ENCODE results near the gene DGKB. TPM values are rescaled to one million over a fixed set of nuclear protein-coding genes. Genes with fewer than 3 reads are reported as not detected.

DGKB gene
- polyA plus RNA-seq, 4 donors: 2.8 to 5.4 (median 3.4) TPM

- no peak for DNase-seq (ENCODE audit: low read depth in 4 of 4, low spot score in 3 of 4)
Measured at GRCh38 chr7:14765731-14766130, 136.8 kb downstream of the DGKB start.

DNA sequence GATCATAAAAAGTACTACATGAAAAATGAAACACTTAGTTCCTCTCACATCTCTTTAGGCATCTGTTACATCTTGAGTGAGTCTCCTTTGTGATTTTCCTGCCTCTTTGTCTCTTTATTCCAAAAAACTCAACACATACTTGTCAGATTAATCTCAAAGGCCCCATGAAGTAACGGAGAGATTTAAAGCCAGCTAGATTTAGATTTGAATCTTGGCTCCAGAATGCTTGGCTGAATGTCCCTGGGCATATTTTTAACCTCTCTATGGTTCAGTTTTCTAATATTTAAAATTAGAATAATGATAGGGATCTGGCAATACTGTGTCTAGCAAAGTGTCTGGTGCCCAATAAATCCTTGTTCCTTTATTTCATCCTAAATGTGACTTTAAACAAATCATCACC is 140.0 kb downstream of the DGKB start:
- DNase-seq (ENCODE audit: low read depth in 4 of 4, low spot score in 3 of 4): no peak

GRCh38 chr7:14761510-14762296 is 140.8 kb downstream of the DGKB start:
- peak in 1 of 4 donors; percentile 7 for DNase-seq (ENCODE audit: low read depth in 4 of 4, low spot score in 3 of 4)

- DNase-seq (ENCODE audit: low read depth in 4 of 4, low spot score in 3 of 4): no peak
Measured at GRCh38 chr7:14760730-14761478, 141.6 kb downstream of the DGKB start.

GRCh38 chr7:14759785-14760184 is 142.8 kb downstream of the DGKB start:
- no peak for DNase-seq (ENCODE audit: low read depth in 4 of 4, low spot score in 3 of 4)

DNA sequence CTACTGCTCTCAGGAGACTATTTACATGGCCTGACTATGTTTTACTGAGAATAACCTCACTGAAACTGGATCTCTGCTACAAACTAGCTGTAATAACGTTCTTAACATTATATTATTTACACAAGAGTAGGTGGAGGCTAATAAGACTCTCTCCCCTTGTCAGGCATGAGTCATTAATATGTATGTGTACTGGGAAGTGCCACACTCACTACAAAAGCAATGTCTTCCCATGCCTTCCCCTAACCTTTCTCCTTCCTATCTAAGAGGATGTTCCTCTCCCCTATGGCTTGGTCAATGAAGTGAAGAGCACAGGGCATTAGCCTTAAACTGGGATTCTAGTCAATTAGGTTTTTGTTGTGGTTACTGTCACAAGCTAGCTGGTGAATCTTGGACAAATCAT is 147.9 kb downstream of the DGKB start:
- no peak for DNase-seq (ENCODE audit: low read depth in 4 of 4, low spot score in 3 of 4)

GRCh38 chr7:14752301-14752700 is 150.2 kb downstream of the DGKB start:
- no peak for DNase-seq (ENCODE audit: low read depth in 4 of 4, low spot score in 3 of 4)

GRCh38 chr7:14751461-14751860 is 151.1 kb downstream of the DGKB start:
- no peak for DNase-seq (ENCODE audit: low read depth in 4 of 4, low spot score in 3 of 4)

- DNase-seq (ENCODE audit: low read depth in 4 of 4, low spot score in 3 of 4): no peak
Measured at GRCh38 chr7:14748461-14748860, 154.1 kb downstream of the DGKB start.

DNA sequence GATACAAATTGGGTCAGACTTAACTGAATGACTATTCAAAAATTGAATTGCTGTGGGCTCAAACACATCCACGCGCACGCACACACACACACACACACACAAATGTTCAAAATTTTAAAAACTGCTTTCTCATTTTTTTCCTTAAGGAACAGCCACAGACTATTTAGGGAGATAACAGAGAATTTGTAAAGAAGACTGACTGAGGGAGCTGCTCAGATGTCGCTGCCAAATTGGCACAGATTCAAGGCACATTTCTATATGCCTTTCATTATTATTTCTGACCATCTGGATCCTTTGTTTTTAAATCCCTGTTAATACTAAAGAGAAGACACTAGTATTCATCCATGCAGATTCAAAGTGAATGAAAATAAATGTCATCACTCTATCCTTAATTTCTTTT is 154.8 kb downstream of the DGKB start:
- no peak for DNase-seq (ENCODE audit: low read depth in 4 of 4, low spot score in 3 of 4)

- no peak for DNase-seq (ENCODE audit: low read depth in 4 of 4, low spot score in 3 of 4)
Measured at GRCh38 chr7:14745076-14745475, 157.5 kb downstream of the DGKB start.

GRCh38 chr7:14740606-14741005 is 161.9 kb downstream of the DGKB start:
- no peak for DNase-seq (ENCODE audit: low read depth in 4 of 4, low spot score in 3 of 4)

DNA sequence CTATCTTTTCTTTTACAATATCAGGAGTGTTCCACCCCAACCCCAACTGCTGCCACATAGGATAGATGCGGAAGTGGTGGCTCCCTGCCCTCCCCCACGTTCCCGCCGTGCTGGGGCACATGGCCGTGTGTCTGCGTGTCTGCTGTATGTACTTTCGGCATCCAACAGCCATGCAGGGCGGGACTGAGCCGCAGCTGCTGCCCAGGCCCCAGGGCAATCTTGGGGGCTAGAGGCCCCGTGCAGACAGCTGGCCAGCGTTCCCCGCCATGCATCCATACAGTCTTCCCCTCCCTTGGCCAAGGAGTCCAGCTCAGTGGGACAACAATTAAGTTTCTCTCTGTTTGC is 162.7 kb downstream of the DGKB start:
- no peak for DNase-seq (ENCODE audit: low read depth in 4 of 4, low spot score in 3 of 4)

DNA sequence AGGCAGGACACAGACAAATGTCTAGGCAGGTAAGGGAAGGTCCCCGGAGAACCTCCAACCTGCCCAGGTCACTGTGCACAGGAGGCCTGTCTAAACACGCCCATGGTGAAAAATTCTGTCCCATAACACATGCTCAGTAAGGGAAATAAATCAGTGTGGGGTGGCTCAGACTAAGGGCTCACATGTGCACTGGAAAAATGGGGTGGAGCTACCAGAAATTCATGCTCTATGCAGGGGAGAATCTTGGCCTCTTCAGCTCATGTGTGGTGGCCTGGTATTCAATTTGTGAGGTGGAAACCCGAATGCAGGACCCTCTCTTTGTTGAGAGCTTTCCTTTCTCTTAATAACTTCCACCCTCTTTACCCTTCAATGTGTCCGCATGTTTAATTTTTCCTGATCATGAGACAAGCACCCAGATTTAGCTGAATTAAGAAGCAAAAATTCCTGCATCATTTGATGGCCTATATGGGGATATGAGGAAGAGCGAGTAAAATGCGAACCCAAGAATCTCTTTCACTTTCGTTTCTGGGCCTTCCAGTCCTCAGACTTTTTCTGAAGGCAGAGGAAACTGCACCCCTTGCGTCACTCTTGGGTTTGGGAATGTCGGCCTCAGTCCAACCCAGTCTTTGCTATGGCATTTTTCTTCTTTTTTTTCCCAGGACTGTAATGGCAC is 163.2 kb downstream of the DGKB start:
- no peak for DNase-seq (ENCODE audit: low read depth in 4 of 4, low spot score in 3 of 4)

DNA sequence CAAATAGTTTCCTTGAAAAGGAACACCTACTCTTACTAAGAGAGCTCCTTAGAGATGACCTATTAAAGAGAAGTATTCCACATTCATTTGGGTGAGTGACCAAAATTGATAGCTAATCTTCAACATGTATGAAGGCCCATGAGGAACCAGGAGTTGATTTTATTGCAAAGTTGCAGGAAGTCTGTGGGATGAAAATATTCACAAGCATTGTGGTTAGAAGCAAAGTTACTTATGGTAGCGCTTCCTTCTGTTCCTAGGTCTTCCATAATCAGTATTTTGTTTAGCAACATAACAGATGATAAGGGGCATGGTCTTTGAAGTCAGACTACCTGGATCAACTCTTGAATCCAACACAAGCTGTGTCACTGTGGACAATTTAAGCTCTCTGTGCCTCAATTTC is 164.5 kb downstream of the DGKB start:
- DNase-seq (ENCODE audit: low read depth in 4 of 4, low spot score in 3 of 4): no peak

- no peak for DNase-seq (ENCODE audit: low read depth in 4 of 4, low spot score in 3 of 4)
Measured at GRCh38 chr7:14734839-14735321, 167.7 kb downstream of the DGKB start.

DNA sequence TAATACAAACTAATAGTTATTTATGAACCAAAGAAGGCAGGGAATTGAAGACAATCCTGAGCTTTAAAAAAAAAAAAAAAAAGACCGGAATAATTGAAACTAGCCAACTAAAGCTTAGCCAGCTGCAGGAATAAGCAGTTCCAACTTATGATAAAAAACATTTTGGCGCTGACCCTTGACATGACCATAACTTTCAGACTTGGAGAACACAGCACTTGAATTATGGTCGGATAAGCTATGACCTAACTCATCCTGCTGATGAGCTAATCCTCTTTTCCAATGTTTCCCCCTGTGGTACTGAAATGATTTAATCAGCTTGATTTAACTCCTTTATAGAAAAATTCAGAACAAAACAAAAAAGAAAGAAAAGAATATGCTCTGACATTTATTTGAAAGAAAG is 181.8 kb downstream of the DGKB start:
- no peak for DNase-seq (ENCODE audit: low read depth in 4 of 4, low spot score in 3 of 4)

GRCh38 chr7:14717816-14718215 is 184.7 kb downstream of the DGKB start:
- DNase-seq (ENCODE audit: low read depth in 4 of 4, low spot score in 3 of 4): no peak

DNA sequence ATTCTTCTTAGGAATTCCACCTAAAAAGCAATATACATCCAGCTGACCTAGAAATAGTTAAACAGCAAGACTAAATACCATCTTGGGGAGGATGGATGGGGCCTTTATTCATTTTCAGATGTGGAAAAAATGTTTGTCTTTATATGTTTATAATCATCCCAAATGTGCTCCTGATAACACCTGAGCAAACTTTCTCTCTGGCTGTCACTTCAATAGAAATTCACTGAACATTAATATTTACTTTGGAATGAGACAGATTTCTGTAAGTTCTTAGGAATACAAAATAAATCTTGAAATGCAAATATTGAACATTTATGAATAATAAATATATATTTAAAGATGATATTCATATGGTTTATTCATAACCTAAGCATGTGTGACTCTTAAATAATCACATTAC is 185.4 kb downstream of the DGKB start:
- no peak for DNase-seq (ENCODE audit: low read depth in 4 of 4, low spot score in 3 of 4)

DNA sequence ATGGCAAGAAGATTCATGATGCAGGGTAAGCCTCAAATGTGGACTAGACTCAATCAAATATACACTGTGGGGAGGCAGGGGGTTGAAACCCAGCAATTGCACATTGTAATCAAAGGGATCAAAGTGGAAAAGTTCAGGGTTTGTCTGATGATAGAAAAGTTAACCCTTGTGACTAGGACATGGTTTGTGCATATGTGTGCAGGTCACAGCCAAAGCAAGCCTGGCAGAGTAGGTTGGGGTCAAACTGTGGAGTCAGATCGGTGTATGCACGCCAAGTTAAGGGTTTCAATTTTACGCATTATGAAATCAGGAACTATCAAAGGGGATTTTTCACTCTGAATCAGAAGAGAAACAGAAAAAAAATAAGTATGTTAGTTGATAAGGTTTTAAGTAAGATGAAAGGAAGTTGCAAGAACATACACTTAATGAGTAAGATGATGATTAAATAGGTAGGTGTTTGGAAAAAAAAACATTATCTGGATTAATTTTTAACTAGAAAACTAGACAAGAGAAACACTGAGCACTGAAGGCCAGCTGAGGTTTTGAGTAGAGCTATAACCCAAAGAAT is 188.3 kb downstream of the DGKB start:
- no peak for DNase-seq (ENCODE audit: low read depth in 4 of 4, low spot score in 3 of 4)

GRCh38 chr7:14698239-14698638 is 204.3 kb downstream of the DGKB start:
- DNase-seq (ENCODE audit: low read depth in 4 of 4, low spot score in 3 of 4): no peak

All from left renal pelvis (tissue), 4 donors.